Mesenteric fat pad (tissue), 1 donor: ENCODE results near the gene DHRS4L2. TPM values are rescaled to one million over a fixed set of nuclear protein-coding genes. Genes with fewer than 3 reads are reported as not detected.
"Not testable (repeated sequence)": the region's sequence is repeated elsewhere in the genome, so short reads cannot be mapped to it uniquely, and the experiment has no call there.

Experiments used
- DNase-seq: peaks from one replicate; pipeline ENCODE4 v3.0.0-alpha.2; 2020; ENCODE audit warnings: low spot score
- long read RNA-seq: library from polyadenylated mRNA; unstranded; transcript quantifications from one replicate; pipeline ENCODE4 v2.0.0, GENCODE V29; 2020
- total RNA-seq: library from RNA; stranded (reverse); fragmentation: NEBNext Ultra II Directional; extraction: Animal tissue kit (Norgen Biotek cat#: 25700); gene quantifications from one replicate; pipeline ENCODE4 v1.2.1, GENCODE V29; 2021
- donor health status: DM: yes; HTN: yes; CAD: no.

The DHRS4L2 gene
- total RNA-seq, result 18.9 TPM
- long read RNA-seq, partial matches to known transcripts, result 1 of 16 reads
- long read RNA-seq, other reads (novel, unspliced or antisense), result 8 of 16 reads

DNA sequence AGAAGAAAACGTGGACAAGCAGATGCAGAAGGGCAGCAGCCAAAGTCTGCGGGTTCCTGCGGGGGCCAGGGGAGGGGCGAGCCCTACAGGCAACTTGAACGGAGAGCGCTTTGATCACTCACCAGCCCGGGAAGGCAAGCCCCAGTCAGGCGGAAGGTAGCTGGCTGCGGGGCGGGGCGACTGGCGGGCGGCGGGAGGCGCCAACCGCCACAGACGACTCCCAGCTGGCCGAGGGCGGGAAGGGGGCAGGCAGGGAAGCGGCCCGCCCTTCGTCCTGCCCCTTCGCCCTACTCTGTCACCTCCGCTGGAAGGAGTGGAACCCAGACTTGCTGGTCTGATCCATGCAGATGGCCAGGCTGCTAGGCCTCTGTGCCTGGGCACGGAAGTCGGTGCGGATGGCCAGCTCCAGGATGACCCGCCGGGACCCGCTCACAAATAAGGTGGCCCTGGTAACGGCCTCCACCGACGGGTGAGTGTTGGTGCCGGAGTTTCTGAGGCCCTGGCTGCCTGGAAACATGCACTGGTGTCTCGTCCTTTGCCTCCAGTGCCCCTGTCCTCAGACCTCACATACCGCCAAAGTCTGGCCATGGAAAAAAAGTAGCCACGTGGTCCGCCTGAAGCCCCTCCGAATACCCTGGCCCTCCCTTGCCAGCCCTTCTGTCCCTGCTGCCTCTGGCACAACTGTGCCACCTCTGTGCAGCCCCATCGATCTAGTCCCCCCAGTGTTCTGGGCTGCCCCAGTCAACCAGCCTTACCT lies at the start of gene DHRS4L2:
TSS of gene DHRS4L2 (plus strand) at position 323 of the 757 bp plus-strand sequence. CDS start at position 342, 19 bp downstream.
- DNase-seq, result peak; percentile 94

DNA sequence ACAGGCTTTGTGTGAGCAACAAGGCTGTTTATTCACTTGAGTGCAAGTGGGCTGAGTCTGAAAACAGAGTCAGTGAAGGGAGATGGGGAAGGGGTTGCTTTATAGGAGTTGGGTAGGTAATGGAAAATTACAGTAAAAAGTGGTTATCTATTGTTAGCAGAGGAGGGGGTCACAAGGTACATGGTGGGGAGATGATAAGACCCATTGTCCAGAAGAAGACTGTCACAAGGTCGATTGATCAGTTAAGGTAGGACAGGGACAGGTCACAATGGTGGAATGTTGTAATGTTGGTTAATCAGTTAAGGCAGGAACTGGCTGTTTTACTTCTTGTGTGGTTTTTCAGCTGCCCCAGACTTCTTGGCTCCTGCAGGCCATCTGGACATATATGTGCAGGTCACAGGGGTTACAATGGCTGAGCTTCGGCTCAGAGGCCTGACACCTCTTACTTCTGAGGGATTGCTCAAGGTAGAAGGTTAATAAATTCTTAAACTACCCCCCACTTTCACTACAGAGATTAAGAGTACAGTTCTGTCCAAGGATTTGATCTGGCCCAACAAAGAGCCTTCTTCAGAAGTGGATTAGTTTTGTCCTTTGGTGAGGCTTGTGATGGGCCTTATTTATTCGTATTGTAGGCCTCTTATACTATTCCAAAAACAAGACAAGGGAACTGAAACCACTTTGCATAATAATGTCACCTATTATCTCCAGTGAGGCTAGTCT lies 49.0 kb upstream of the DHRS4L2 start:
- no peak for DNase-seq

DNA sequence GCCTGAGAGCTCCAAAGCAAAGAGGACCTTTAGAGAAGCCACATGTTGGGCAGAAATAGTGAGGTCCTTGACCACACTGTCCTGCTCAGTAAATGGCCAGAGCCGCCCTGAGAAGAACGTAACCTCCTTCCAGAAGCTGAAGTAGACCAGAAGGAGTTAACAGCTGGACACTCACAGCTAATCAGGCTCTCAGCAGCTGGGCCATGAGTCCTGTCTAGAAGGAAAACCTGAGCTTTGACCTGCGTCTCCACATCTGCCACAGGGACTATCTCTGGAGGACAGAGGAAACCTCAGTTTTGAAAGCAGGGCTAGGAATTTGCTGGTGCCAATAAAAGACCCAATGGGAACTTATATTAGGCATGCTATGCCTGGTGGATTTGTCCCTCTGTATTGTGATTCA lies 47.5 kb upstream of the DHRS4L2 start:
- DNase-seq, result no peak

DNA sequence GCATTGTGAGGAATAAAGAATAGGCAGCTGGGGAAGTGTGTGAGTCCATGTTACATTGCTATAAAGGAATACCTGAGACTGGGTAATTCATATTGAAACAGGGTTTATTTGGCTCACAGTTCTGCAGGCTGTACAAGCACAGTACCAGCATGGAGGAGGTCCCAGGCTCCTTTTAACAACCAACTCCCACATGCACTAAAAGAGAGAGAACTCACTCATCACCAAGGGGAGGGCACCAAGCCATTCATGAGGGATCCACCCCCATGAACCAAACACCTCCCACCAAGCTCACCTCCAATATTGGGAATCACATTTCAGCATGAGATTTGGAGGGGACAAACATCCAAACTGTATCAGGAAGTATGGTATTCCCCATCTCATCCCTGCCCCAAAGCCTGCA lies 47.1 kb upstream of the DHRS4L2 start:
- DNase-seq, result no peak

DNA sequence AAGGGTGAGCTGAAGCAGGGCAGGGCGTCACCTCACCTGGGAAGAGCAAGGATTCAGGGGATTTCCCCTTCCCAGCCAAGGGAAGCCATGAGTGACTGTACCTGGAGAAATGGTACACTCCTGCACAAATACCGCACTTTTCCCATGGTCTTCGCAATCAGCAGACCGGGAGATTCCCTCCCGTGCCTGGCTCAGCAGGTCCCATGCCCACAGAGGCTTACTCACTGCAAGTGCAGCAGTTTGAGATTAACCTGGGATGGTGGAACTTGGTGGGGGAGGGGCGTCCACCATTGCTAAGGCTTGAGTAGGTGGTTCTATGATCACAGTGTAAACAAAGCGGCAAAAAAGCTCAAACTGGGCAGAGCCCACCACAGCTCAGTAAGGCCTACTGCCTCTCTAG lies 46.1 kb upstream of the DHRS4L2 start:
- no peak for DNase-seq

DNA sequence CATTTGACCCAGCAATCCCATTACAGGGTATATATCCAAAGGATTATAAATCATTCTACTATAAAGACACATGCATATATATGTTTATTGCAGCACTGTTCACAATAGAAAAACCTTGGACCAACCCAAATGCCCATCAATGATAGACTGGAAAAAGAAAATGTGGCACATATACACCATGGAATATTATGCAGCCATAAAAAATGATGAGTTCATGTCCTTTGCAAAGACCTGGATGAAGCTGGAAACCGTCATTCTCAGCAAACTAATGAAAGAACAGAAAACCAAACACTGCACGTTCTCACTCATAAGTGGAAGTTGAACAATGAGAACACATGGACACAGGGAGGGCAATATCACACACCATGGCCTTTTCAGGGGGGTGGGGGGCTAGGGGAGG lies 39.7 kb upstream of the DHRS4L2 start:
- DNase-seq, result not testable (repeated sequence)

DNA sequence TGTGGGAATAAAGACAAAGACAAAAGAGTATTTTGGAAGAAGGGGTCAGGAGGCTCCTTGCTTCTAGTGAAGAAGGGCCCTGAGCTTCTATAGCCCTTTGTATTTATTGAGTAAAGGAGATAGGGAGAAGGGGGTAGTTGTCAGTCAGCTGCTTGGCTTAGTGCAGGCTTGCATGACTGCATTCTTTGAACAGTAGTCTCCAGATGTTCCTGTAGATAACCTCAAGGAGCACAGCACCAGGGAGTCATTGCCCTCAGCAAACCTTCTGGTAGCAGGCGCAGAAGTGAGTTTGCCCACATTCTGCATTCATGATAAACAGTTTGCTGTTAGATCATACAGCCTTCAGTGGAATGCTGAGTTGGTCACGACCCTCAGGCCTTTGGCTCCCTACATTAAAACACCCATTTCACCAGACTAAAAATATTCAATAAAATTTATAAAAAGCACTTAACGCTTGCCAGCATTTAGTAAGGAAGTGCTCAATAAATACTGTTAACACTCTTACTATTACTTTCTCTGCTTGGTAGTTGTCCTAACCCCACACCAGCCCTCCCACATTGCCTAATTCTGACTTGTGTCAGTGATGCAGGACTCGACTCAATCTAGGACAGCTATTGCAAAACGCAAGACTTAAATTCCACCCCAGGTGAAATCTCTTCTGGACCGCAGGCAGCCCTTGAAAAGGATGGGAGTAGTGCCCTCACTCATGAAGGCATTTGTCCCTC lies 38.2 kb upstream of the DHRS4L2 start:
- DNase-seq, result no peak

DNA sequence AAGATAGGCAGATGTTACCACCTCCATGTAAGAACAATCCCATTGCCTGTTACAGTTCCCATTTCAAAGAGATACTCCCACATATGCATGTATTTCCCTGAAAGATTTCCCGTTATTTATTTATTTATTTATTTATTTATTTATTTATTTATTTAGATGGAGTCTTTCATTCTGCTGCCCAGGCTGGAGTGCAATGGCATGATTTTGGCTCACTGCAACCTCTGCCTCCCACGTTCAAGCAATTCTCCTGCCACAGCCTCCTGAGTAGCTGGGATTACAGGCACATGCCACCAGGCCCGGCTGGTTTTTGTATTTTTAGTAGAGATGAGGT lies 37.6 kb upstream of the DHRS4L2 start:
- not testable (repeated sequence) for DNase-seq

DNA sequence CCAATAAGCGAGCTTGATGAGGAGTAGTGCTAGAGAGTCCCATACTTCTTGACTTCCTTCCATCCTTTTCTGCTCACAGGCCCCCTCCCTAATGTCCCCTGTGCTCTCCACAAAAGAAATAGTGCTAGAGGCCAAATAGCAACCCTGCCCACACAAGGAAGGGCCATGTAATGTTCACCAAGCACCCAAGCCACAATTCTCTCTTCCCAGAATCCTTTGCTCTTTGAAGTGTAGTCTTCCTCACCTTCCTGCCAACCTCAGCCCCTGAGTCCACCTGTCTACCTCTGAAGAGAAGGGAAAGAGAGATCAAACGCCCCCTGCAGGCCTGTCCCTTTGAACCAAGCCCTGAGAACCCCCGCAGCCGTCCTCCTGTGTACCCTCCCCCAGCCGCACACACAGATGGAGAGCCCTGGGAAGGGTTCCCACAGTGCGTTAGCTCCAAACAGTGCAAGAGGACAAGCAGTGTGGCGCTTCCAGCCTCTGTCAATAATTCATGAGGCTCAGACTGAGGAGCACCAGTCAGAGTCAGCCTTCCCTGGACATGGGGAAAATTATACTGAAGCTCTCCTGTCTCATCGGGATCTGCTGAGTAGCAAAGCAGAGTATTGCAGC lies 37.0 kb upstream of the DHRS4L2 start:
- DNase-seq, result no peak

DNA sequence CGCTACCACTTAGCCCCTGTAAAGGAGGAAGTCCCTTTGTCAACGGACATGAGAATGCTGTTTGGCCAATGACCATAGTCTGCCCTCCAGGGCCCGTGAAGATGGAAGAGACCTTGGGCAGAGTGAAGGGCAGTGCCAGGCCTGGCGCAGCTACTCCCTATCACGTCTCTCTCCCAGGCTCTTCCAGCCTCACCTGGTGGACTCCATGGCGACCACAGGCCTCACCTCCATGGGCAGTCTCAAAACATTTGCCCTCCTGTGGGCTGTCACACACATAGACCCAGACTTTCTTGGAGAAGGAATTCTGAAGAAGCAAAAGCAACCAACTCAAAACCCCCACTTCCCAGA lies 35.6 kb upstream of the DHRS4L2 start:
- DNase-seq, result not testable (repeated sequence)

DNA sequence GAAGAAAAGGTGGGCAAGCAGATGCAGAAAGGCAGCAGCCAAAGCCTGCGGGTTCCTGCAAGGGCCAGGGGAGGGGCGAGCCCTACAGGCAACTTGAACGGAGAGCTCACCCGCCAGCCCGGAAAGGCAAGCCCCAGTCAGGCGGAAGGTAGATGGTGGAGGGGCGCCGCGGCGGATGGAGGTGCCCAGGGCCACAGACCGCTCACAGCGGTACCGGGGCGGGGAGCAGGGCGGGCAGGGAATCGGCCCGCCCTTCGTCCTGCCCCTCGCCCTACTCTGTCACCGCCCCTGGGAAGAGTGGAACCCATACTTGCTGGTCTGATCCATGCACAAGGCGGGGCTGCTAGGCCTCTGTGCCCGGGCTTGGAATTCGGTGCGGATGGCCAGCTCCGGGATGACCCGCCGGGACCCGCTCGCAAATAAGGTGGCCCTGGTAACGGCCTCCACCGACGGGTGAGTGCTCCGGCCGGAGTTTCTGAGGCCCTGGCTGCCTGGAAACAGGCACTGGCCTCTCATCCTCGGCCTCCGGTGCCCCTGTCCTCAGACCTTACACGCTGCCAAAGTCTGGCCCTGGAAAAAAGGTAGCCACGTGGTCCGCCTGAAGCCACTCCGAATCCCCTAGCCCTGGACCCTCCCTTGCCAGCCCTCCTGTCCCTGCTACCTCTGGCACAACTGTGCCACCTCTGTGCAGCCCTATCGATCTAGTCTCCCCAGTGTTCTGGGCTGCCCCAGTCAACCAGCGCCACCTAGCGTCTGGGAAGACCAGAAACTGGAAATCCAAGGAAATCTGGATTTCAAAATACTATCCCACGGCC lies 35.1 kb upstream of the DHRS4L2 start, which contains the start of gene DHRS4:
TSS of gene DHRS4 (plus strand) at position 307 of the 815 bp plus-strand sequence. CDS start at position 326, 19 bp downstream.
- DNase-seq, result peak; percentile 91

DNA sequence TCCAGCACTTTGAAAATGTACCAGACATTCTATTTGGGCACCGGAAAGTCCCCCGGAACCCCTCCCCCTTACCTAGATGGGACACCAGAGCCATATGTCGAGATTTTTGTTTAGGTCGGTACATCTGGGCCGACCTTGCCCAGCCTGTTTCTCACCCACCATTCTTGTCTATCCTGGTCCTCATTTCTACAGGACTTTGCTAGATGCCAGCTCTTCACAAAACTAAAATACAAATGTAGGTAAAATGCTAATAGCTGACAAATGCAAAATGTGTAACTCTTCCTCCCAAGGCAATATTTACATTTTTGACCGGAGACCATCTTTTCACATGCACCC lies 34.5 kb upstream of the DHRS4L2 start:
- not testable (repeated sequence) for DNase-seq

DNA sequence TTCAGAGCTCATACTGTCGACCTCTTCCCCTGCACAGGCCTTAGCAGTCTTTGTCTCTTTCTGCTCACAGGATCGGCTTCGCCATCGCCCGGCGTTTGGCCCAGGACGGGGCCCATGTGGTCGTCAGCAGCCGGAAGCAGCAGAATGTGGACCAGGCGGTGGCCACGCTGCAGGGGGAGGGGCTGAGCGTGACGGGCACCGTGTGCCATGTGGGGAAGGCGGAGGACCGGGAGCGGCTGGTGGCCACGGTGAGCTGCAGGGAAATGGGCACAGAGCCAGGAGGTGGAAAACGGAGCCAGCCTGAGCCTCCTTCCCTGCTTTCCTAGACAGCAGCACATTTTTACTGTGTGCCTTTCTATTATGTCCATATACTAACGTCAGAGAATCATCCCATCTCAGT lies 33.8 kb upstream of the DHRS4L2 start:
- not testable (repeated sequence) for DNase-seq

DNA sequence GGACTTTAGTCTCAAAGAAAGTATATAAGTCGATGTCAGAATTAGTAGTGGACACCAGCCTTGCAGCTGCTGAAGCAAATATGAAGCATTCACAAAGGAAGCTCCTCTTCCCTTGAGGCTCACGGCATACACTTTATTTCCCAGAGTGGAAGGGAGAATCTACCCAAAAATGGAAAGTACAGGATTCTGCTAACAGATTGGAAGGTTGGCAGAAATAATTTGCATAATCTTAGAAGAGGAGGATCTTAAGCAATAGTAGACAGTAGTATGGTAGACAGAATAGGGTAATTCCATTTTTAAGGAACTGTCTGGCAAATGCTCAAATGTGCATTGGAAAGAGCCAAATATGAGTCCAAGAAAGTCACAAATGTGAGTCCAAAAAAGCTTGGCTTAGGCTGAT lies 32.9 kb upstream of the DHRS4L2 start:
- not testable (repeated sequence) for DNase-seq

DNA sequence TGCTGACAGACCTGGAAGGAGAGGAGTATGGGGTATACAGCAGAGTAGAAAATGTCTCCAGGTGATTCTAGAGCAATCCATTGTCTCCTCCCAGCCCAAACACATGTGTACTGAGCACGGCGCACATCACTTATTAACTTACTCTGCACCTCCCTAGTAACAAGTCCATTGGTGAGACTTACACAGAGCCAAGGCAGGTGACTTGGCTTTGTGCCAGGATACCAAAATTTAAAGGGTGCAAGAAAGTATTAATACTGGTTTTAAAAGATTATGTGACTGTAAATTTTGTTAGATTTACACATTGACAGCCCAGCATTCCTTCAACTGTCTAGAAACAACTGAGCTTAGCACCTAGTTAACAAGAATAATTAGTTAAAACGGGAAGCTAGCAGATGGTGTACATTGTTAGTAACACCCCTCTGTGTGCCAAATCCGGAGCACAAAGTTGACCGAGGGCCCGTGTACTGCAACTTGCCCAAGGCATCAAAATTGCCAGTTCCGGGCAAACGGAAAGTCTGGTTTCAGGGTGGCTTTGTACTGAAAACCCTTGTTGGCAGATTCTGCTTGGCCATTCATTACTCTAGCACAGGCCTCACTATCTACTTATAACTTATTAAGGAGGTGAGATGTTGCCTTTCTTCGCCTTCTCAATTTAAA lies 30.7 kb upstream of the DHRS4L2 start:
- not testable (repeated sequence) for DNase-seq

DNA sequence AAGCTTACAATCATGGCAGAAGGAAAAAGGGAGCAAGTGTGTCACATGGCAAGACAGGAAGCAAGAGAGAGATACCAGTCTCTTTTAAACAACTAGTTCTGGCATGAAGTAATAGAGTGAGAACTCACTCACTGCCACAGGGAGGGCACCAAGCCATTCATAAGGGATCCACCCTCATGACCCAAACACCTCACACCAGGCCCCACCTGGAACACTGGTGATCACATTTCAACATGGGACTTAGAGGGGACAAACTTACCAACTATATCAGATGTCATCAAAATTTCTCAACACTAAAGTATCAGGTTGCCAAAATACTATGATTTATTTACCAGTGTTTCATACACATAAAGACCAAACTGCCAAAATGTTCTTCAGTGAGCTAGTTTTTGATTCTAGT lies 27.8 kb upstream of the DHRS4L2 start:
- DNase-seq, result not testable (repeated sequence)

DNA sequence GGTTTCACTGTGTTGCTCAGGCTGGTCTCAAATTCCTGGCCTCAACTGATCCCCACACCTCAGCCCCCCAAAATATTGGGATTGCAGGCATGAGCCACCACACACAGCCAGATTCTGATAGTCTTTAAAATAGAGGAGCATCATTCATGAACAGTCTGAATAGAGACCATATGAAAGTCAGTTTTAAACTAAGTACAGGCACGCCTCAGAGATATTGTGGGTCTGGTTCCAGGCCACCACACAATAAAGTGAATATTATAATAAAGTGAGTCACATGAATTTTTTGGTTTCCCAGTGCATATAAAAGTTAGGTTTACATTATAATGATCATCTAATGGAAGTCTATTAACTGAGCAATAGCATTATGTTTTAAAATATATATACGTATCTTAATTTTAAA lies 27.0 kb upstream of the DHRS4L2 start:
- not testable (repeated sequence) for DNase-seq

DNA sequence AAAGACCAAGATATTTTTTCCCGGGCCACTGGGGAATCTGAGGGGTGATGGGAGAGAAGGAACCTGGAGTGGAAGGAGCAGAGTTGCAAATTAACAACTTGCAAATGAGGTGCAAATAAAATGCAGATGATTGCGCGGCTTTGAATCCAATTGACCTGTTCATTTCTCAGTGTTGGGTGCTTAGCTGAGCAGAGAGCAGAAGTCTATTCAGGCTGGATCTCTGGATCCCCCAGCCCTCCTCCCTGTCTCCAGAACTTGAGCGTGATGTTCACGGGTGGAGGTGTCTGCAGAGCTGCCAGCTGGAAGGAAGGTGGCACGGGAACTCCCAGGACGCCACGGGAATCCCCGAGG lies 19.6 kb upstream of the DHRS4L2 start:
- not testable (repeated sequence) for DNase-seq

DNA sequence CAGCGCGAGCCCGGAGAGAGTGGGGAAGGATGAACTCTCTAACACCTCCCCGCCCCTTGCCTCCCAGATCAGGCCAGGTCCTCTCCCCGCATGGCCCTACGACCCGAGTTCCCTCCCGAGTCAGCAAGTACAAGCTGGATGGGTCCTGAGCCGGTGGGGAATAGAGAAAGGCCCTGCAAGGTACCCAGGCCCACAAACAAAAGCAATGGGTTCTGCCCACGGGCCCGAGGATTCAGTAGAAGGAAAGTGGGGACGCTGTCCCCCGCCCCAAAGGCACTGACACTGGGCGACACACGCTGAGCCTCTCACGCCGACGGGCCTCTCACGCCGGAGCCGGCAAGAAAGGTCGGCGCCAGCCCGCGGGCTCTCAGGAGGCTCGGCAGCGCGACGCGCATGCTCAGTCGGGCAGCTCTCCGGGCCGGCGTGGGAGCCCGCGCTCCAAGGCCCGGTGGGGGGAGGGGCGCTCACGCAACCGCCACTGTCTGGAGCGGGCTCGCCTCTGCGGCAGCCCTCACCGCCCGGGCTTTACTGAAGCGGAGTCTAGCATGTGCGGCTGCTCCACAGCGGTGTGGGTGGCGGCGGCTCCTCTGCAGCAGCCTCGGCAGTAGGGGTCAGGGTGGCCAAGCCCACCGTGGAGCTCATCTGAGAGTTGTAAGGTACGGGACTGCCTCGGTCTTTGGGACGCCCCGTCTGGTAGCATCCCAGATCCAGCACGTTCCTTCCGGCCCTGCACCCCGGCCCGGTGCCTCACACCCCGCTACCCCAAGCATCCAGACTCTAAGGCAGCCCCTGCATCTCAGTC lies 19.0 kb upstream of the DHRS4L2 start:
- DNase-seq, result peak; percentile 92
